Measurements from ENCODE around the gene GMDS. TPM values are rescaled to one million over a fixed set of nuclear protein-coding genes. Genes with fewer than 3 reads are reported as not detected.

The GMDS gene
- total RNA-seq, 1 donor from 2014 or later: 35.7 TPM

- H3K36me3 Mint-ChIP-seq (ENCODE audit: low read depth): no peaks in the 10 kb centered on the region
- intact Hi-C loops (cut with micrococcal nuclease): loop anchor here (10.0 kb wide), 1 partner anchor 1155 kb away; the partner anchor contains the start of gene MYLK4
Measured at GRCh38 chr6:1600063-1600763, 645.2 kb downstream of the GMDS start.

DNA sequence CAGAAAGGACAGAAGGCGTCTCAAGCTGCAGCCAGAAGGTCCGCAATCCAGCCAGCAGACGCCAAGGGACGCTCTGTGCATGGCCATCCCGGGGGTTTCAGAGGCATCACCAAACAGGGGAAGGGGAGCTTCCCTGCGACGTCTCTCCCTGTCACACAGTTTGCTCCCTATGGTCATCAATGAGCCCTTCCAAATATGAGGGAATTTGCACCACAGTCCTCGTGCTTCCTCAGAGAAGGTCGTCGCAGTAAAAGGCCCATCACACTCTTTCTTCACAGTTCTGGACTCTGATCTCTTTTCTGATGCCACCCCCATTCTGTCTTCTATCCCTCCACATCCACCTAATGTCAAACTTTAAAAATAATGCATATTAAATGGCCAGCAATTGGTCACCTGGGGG is 645.9 kb downstream of the GMDS start:
- Mint-ChIP-seq H3K27me3 (ENCODE audit: low read depth) (peaks cover 75% of the 10 kb centered on the region), H3K4me1 (ENCODE audit: low read depth) (no peaks in the 10 kb centered on the region), H3K27ac (no peak overlapping the region), H3K36me3 (ENCODE audit: low read depth) (no peaks in the 10 kb centered on the region), H3K4me3 (ENCODE audit: low read depth) (no peak overlapping the region), H3K9me3 (no peaks in the 10 kb centered on the region)
- intact Hi-C loops (cut with micrococcal nuclease): no loop called here
- DNase-seq (ENCODE audit: low spot score): no peak

More at GRCh38 chr6:1600063-1600763, 645.2 kb downstream of the GMDS start:
- H3K4me1 Mint-ChIP-seq (ENCODE audit: low read depth): no peaks in the 10 kb centered on the region
- no peak for DNase-seq (ENCODE audit: low spot score)
- H3K9me3 Mint-ChIP-seq: no peaks in the 10 kb centered on the region
- peaks cover 75% of the 10 kb centered on the region for H3K27me3 Mint-ChIP-seq (ENCODE audit: low read depth)
- no peak overlapping the region for H3K4me3 Mint-ChIP-seq (ENCODE audit: low read depth)
- no peak overlapping the region for H3K27ac Mint-ChIP-seq

GRCh38 chr6:1598886-1599285 is 646.5 kb downstream of the GMDS start:
- intact Hi-C loops (cut with micrococcal nuclease): no loop called here
- H3K36me3 Mint-ChIP-seq (ENCODE audit: low read depth): no peaks in the 10 kb centered on the region
- H3K9me3 Mint-ChIP-seq: no peaks in the 10 kb centered on the region
- H3K4me1 Mint-ChIP-seq (ENCODE audit: low read depth): no peaks in the 10 kb centered on the region
- H3K4me3 Mint-ChIP-seq (ENCODE audit: low read depth): no peak overlapping the region
- peaks cover 73% of the 10 kb centered on the region for H3K27me3 Mint-ChIP-seq (ENCODE audit: low read depth)
- no peak overlapping the region for H3K27ac Mint-ChIP-seq
- DNase-seq (ENCODE audit: low spot score): no peak

DNA sequence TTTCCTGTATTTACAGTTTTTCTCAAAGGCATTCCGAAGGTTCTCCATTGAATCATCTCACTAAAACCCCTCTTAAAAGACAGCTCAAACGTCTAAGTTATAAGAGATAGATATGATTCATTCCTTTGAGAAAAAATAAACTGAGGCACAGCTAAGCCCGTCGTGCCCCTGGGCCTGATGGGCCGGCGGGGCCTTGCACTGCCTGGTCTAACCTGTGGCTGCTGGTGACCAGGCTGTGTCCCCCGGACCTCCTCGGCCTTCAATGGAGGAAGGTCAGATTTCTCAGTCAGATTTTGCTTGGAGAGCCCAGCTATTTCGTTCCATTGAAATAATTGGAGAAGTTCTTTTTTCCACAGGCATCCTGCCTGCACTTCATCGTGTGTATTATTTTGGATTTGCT is 647.0 kb downstream of the GMDS start:
- Mint-ChIP-seq H3K9me3 (no peaks in the 10 kb centered on the region), H3K4me1 (ENCODE audit: low read depth) (no peaks in the 10 kb centered on the region), H3K27ac (no peak overlapping the region), H3K27me3 (ENCODE audit: low read depth) (peaks cover 70% of the 10 kb centered on the region), H3K4me3 (ENCODE audit: low read depth) (no peak overlapping the region), H3K36me3 (ENCODE audit: low read depth) (no peaks in the 10 kb centered on the region)
- DNase-seq (ENCODE audit: low spot score): no peak
- intact Hi-C loops (cut with micrococcal nuclease): no loop called here

DNA sequence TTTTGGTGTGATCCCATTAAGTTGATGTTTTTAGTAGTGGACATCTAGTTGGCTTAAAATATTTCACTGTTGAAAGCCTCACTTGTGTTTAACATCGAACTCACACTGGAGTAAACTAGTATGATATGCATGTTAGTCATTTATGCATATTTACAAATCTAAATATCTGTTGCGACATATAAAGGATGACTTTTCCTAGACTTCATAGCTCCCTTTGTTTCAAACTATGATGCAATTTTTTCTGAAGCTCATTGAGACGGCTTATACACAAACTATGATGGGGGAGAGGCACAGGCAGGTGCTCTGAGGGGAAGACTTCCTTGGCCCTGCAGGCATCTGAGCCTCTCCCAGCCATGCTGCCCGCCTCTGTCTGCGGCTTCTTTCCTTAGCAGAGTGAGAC is 647.5 kb downstream of the GMDS start:
- intact Hi-C loops (cut with micrococcal nuclease): loop anchor here (2.0 kb wide), 3 partner anchors 599 to 851 kb away; no protein-coding TSS in a partner anchor
- Mint-ChIP-seq H3K9me3 (no peaks in the 10 kb centered on the region), H3K27me3 (ENCODE audit: low read depth) (peaks cover 65% of the 10 kb centered on the region), H3K36me3 (ENCODE audit: low read depth) (no peaks in the 10 kb centered on the region), H3K4me1 (ENCODE audit: low read depth) (no peaks in the 10 kb centered on the region), H3K4me3 (ENCODE audit: low read depth) (no peak overlapping the region), H3K27ac (no peak overlapping the region)
- DNase-seq (ENCODE audit: low spot score): no peak

- no peak for DNase-seq (ENCODE audit: low spot score)
- intact Hi-C loops (cut with micrococcal nuclease): loop anchor here (2.0 kb wide), 3 partner anchors 600 to 852 kb away; no protein-coding TSS in a partner anchor
- no peaks in the 10 kb centered on the region for H3K9me3 Mint-ChIP-seq
- peaks cover 60% of the 10 kb centered on the region for H3K27me3 Mint-ChIP-seq (ENCODE audit: low read depth)
- no peak overlapping the region for H3K27ac Mint-ChIP-seq
- no peaks in the 10 kb centered on the region for H3K36me3 Mint-ChIP-seq (ENCODE audit: low read depth)
- no peak overlapping the region for H3K4me3 Mint-ChIP-seq (ENCODE audit: low read depth)
- no peaks in the 10 kb centered on the region for H3K4me1 Mint-ChIP-seq (ENCODE audit: low read depth)
Measured at GRCh38 chr6:1597121-1597744, 648.2 kb downstream of the GMDS start.

DNA sequence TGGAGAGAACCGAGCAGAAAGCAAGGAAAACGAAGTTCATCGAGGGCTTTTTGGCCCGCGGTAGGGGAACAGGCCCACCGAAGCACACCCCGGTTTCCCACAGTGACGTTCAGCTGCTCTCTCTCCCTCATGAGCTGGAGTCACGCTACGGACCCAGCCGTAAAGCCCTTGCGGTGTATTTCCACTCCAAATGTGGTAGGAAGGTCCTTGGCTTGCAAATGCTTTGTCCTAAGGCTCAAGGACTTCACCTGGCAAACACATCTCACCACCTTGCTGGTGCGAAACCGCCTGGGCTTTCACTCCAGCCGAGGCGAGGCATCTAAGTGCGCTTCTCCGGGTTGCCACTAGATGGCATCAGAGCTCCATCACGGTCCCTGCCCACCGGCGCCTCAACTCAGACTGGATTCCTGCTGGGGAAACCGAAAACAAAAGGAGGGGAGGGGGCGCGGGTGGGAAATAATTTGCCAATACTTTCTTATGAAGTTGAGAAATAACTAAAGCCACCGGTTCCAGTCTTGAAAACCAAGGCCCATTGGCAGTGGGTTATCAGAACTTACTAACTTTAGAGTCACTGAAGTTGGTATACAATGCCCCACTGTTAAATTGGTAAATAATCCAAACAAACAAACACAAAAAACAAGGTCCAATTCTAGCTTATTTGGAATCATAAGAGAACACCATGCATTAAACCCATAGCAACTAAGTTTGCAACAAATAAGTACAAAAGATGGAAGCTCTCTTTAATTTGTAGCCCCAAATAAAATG is 649.1 kb downstream of the GMDS start:
- no peaks in the 10 kb centered on the region for H3K4me1 Mint-ChIP-seq (ENCODE audit: low read depth)
- no peak overlapping the region for H3K27ac Mint-ChIP-seq
- H3K9me3 Mint-ChIP-seq: no peaks in the 10 kb centered on the region
- DNase-seq (ENCODE audit: low spot score): peak; percentile 42
- peaks cover 55% of the 10 kb centered on the region for H3K27me3 Mint-ChIP-seq (ENCODE audit: low read depth)
- intact Hi-C loops (cut with micrococcal nuclease): loop anchor here (1.0 to 2.0 kb wide), 4 partner anchors 601 to 1038 kb away; no protein-coding TSS in a partner anchor
- no peak overlapping the region for H3K4me3 Mint-ChIP-seq (ENCODE audit: low read depth)
- no peaks in the 10 kb centered on the region for H3K36me3 Mint-ChIP-seq (ENCODE audit: low read depth)

DNA sequence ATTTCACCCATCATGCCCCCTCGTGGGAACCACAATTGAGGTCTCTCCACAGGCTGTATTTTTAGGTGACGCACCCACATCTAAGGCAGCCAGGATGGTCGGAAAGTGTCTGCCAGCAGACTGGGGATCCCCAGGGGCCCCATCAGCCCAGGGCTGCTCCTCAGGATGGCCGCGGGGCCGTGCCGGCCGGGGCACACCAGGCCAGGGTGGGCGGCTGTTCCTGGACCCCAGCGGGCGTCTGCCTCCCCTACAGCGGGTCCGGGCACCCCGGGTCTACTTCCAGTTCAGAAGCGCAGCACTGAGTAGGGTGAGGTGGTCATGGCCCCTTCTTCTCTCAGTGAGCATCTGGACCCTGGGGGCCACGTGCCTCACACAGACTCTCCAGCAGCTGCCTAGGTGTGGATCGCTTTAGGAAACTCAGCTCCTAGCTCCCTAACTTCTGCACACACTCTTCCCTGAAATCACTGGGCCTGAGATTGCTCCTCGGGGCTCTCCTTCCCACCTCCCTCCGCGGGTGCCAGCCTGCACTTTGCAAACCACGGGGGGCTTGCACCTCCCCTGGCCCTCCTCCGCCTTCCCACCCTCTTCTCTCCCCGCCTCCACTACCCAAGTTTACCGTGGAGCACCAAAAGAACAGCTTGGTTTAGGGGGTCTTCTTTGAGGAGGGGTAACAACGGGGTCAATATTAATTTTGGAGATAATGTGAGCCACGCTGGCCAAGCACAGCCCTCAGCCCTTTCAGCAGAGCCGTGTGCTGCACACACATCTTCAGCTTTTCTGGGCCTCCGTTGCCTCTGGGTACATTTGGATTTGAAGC is 649.9 kb downstream of the GMDS start:
- intact Hi-C loops (cut with micrococcal nuclease): loop anchor here (1.0 to 2.0 kb wide), 4 partner anchors 601 to 1039 kb away; no protein-coding TSS in a partner anchor
- Mint-ChIP-seq H3K4me1 (ENCODE audit: low read depth) (no peaks in the 10 kb centered on the region), H3K4me3 (ENCODE audit: low read depth) (no peak overlapping the region), H3K36me3 (ENCODE audit: low read depth) (no peaks in the 10 kb centered on the region), H3K9me3 (no peaks in the 10 kb centered on the region), H3K27me3 (ENCODE audit: low read depth) (peaks cover 47% of the 10 kb centered on the region), H3K27ac (no peak overlapping the region)
- no peak for DNase-seq (ENCODE audit: low spot score)

- no peak overlapping the region for H3K4me3 Mint-ChIP-seq (ENCODE audit: low read depth)
- H3K27me3 Mint-ChIP-seq (ENCODE audit: low read depth): peaks cover 41% of the 10 kb centered on the region
- H3K4me1 Mint-ChIP-seq (ENCODE audit: low read depth): no peaks in the 10 kb centered on the region
- H3K9me3 Mint-ChIP-seq: no peaks in the 10 kb centered on the region
- H3K36me3 Mint-ChIP-seq (ENCODE audit: low read depth): no peaks in the 10 kb centered on the region
- no peak overlapping the region for H3K27ac Mint-ChIP-seq
- DNase-seq (ENCODE audit: low spot score): no peak
- intact Hi-C loops (cut with micrococcal nuclease): no loop called here
Measured at GRCh38 chr6:1594445-1595200, 650.8 kb downstream of the GMDS start.

DNA sequence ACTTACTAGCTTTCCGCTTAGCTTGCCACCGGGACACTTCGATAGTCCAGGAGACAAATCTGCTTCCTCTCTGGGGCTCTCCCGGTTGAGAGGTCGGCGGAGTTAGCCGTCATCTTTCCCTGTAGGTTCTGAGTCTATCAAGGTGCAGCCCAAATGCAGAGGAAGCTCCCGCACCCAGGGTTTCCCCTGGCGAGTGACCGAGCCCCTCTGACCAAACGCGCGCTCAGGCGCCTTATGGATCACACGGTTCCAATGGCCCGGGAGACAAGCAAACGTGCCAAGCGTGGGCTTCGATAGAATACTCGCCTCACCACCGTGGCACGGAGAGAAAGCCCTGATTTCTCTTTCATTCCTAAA is 651.5 kb downstream of the GMDS start:
- H3K27me3 Mint-ChIP-seq (ENCODE audit: low read depth): peaks cover 40% of the 10 kb centered on the region
- H3K36me3 Mint-ChIP-seq (ENCODE audit: low read depth): no peaks in the 10 kb centered on the region
- intact Hi-C loops (cut with micrococcal nuclease): no loop called here
- H3K4me1 Mint-ChIP-seq (ENCODE audit: low read depth): no peaks in the 10 kb centered on the region
- H3K27ac Mint-ChIP-seq: no peak overlapping the region
- H3K9me3 Mint-ChIP-seq: no peaks in the 10 kb centered on the region
- no peak for DNase-seq (ENCODE audit: low spot score)
- no peak overlapping the region for H3K4me3 Mint-ChIP-seq (ENCODE audit: low read depth)

DNA sequence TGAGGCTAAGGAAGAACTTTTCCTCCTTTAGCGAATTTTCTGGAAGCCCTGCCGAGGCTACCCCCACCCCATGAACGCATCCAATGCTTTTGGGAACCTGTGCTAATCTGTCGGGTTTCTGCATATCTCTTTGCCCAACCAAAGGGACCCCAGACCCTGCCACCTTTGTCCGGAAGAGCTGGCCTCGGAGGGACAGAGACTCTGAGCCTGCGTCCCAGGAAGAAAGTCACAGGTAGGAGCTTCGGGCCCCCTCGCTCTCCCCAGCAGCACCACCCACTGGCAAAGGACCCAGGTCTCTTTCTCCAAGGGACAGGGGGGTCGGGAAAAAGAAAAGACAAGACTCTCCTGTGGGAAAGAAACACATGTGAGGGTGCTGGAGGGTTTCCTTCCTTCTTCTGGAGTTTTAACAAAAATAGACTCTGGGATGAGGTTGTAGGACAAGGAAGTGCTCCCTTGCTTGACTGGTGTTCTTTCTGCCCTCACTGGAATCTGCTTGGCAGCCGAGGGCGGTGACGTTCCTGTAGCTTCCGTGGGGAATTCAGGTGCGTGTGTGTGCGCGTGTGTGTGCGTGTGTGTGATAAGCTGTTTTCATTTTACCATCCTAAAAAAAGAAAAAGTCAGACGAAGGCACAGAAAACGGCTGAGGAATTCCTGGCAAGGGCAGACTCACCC is 652.0 kb downstream of the GMDS start:
- Mint-ChIP-seq H3K4me1 (ENCODE audit: low read depth) (no peaks in the 10 kb centered on the region), H3K27ac (no peak overlapping the region), H3K27me3 (ENCODE audit: low read depth) (peaks cover 37% of the 10 kb centered on the region), H3K9me3 (no peaks in the 10 kb centered on the region), H3K4me3 (ENCODE audit: low read depth) (no peak overlapping the region), H3K36me3 (ENCODE audit: low read depth) (no peaks in the 10 kb centered on the region)
- intact Hi-C loops (cut with micrococcal nuclease): no loop called here
- no peak for DNase-seq (ENCODE audit: low spot score)

Data from activated T-helper 2 cell treated with anti-CD3 and anti-CD28 coated beads, Interferon-gamma antibody, Interleukin-2, Interleukin-4, amounts not matched to agents 10 μg/mL and 5 μg/mL and 100 μg/mL, durations not matched to agents 14 hours and 24 hours and 36 hours (primary cell).